Gastrocnemius medialis (tissue), 4 donors: ENCODE results near the gene MRPL10. TPM values are rescaled to one million over a fixed set of nuclear protein-coding genes. Genes with fewer than 3 reads are reported as not detected.

Source experiments
- ATAC-seq, 2 donors: fragments of 150-250 bp; one replicate each; pipeline ENCODE4 v1.9.1; 2016
- DNase-seq, 2 donors: peaks; one replicate each; pipeline ENCODE4 v3.0.0-alpha.2; 2019
- H3K27ac ChIP-seq, 4 donors: fragments of 200-600 bp; sonication (generic); 1 replicate in 1 of 4; 2 replicates in 3 of 4; pipeline ENCODE4 v1.5.1; 2016 to 2018; ENCODE audit warnings: mild to moderate bottlenecking in 2 of 4, moderate library complexity in 1 of 4
- H3K27me3 ChIP-seq, 3 donors: fragments of 200-600 bp; sonication (generic) in 2 of 3; 1 replicate in 1 of 3; 2 replicates in 2 of 3; pipeline versions ENCODE4 v1.5.1 to v1.6.0; 2016 to 2019; ENCODE audit warnings: mild to moderate bottlenecking in 1 of 3, moderate library complexity in 1 of 3
- H3K36me3 ChIP-seq, 2 donors: fragments of 200-600 bp; sonication (generic) in 1 of 2; one replicate each; pipeline ENCODE4 v1.5.1; 2017 to 2018
- H3K4me1 ChIP-seq, 2 donors: fragments of 200-600 bp; sonication (generic) in 1 of 2; one replicate each; pipeline ENCODE4 v1.5.1; 2016 to 2017; ENCODE audit warnings: mild to moderate bottlenecking in 2 of 2
- H3K4me3 ChIP-seq, 4 donors: fragments of 200-600 bp; sonication (generic) in 3 of 4; 1 replicate in 1 of 4; 2 replicates in 3 of 4; pipeline ENCODE4 v1.5.1; 2016 to 2019; ENCODE audit warnings: mild to moderate bottlenecking in 2 of 4
- H3K9me3 ChIP-seq, 3 donors: fragments of 200-600 bp; sonication (generic) in 2 of 3; 1 replicate in 1 of 3; 2 replicates in 2 of 3; pipeline ENCODE4 v1.5.1; 2016 to 2019
- CTCF ChIP-seq, 5 experiments: fragments of 450-650 bp in 3 of 5; fragments of 200-600 bp in 2 of 5; sonication (generic) in 2 of 5; IDR thresholded peaks in 4 of 5; conservative IDR thresholded peaks in 1 of 5; 1 replicate in 4 of 5; 2 replicates in 1 of 5; pipeline ENCODE4 v1.5.1; 2016 to 2019; ENCODE audit warnings: antibody characterized with exemption in 5 of 5, mild to moderate bottlenecking in 3 of 5, moderate library complexity in 3 of 5
- POLR2A ChIP-seq, 2 donors: fragments of 450-650 bp; IDR thresholded peaks; one replicate each; pipeline ENCODE4 v1.6.1; 2017; ENCODE audit warnings: antibody characterized with exemption in 2 of 2, mild to moderate bottlenecking in 2 of 2, moderate library complexity in 2 of 2
- in situ Hi-C, 4 donors: fragments of 200-750 bp; cut with MboI; loops; one replicate each; pipeline versions ENCODE4 v1.15.0 to v1.8.0; 2017; ENCODE audit warnings: low sequenced_read_pairs in 4 of 4
- intact Hi-C: fragments of 100-400 bp; cut with DNase I; formaldehyde crosslinking; loops from one replicate; pipeline ENCODE4 v1.15.1; 2023; ENCODE audit warnings: low total_unique reads
- total RNA-seq, 4 donors: library from RNA; depleted of rRNA; stranded (reverse); fragments of >200 nt; gene quantifications; one replicate each; pipeline versions ENCODE4 v1.1.0 to v1.2.3, GENCODE V29; 2016

MRPL10 gene
- total RNA-seq, 4 donors from 2014 or later: 38.6 to 76.5 (median 49.6) TPM

GRCh38 chr17:47831934-47832327 is 590 bp upstream of the MRPL10 start:
- TF ChIP-seq CTCF (IDR thresholded peaks at IDR 0.05 in 4 of 5, conservative IDR thresholded peaks at IDR 0.05 in 1 of 5) (no peak), POLR2A (IDR thresholded peaks at IDR 0.05) (no peak)
- H3K27ac ChIP-seq: peak overlapping the region; percentile 73 to 79 (median 76)
- peaks cover 15 to 22% of the 10 kb centered on the region in 2 donors for H3K4me1 ChIP-seq
- peak overlapping the region; percentile 77 to 92 (median 80) for H3K4me3 ChIP-seq
- ATAC-seq: no peak
- H3K27me3 ChIP-seq: no peaks in the 10 kb centered on the region
- DNase-seq: no peak
- no peaks in the 10 kb centered on the region for H3K9me3 ChIP-seq
- intact Hi-C loops: loop anchor here (1.0 to 2.0 kb wide), 3 partner anchors 63 to 214 kb away; partner anchors contain the start of gene CDK5RAP3
- in situ Hi-C loops: loop anchor here in 1 of 4 donors (25.0 kb wide), 1 partner anchor 305 kb away; no protein-coding TSS in a partner anchor
- H3K36me3 ChIP-seq: peaks cover 0 to 21% of the 10 kb centered on the region in 2 donors

- intact Hi-C loops (loop anchor here (1.0 to 2.0 kb wide), 3 partner anchors 64 to 216 kb away; partner anchors contain the start of gene CDK5RAP3), in situ Hi-C loops (loop anchor here in 1 of 4 donors (25.0 kb wide), 1 partner anchor 307 kb away; no protein-coding TSS in a partner anchor)
- Histone ChIP-seq H3K27me3 (no peaks in the 10 kb centered on the region), H3K4me3 (peak overlapping the region; percentile 77 to 92 (median 80)), H3K9me3 (no peaks in the 10 kb centered on the region), H3K4me1 (peaks cover 15 to 22% of the 10 kb centered on the region in 2 donors), H3K36me3 (peaks cover 0 to 34% of the 10 kb centered on the region in 2 donors), H3K27ac (peak overlapping the region; percentile 73 to 79 (median 76))
- DNase-seq (no peak), ATAC-seq (no peak)
- no peak for TF ChIP-seq CTCF (IDR thresholded peaks at IDR 0.05 in 4 of 5, conservative IDR thresholded peaks at IDR 0.05 in 1 of 5)
- no peak for TF ChIP-seq POLR2A (IDR thresholded peaks at IDR 0.05)
Observed at GRCh38 chr17:47830396-47831002, 842 bp downstream of the MRPL10 start.

GRCh38 chr17:47829870-47830269 is 1.5 kb downstream of the MRPL10 start:
- intact Hi-C loops: loop anchor here (2.0 kb wide), 2 partner anchors 65 to 141 kb away; partner anchors contain the start of gene CDK5RAP3
- Histone ChIP-seq H3K4me1 (peaks cover 15 to 22% of the 10 kb centered on the region in 2 donors), H3K27ac (peak overlapping the region in 1 of 4 donors; percentile 73), H3K27me3 (no peaks in the 10 kb centered on the region), H3K36me3 (peaks cover 0 to 40% of the 10 kb centered on the region in 2 donors), H3K9me3 (no peaks in the 10 kb centered on the region), H3K4me3 (no peak overlapping the region)
- no peak for ATAC-seq
- TF ChIP-seq CTCF (IDR thresholded peaks at IDR 0.05 in 4 of 5, conservative IDR thresholded peaks at IDR 0.05 in 1 of 5) (no peak), POLR2A (IDR thresholded peaks at IDR 0.05) (no peak)
- no peak for DNase-seq
- in situ Hi-C loops: loop anchor here in 1 of 4 donors (25.0 kb wide), 1 partner anchor 307 kb away; no protein-coding TSS in a partner anchor

GRCh38 chr17:47823519-47823918 is 7.8 kb downstream of the MRPL10 start:
- H3K27ac ChIP-seq: no peak overlapping the region
- no peaks in the 10 kb centered on the region for H3K9me3 ChIP-seq
- in situ Hi-C loops: no loop called here
- H3K4me3 ChIP-seq: no peak overlapping the region
- TF ChIP-seq POLR2A (IDR thresholded peaks at IDR 0.05): no peak
- no peak for TF ChIP-seq CTCF (IDR thresholded peaks at IDR 0.05 in 4 of 5, conservative IDR thresholded peaks at IDR 0.05 in 1 of 5)
- ATAC-seq: no peak
- H3K36me3 ChIP-seq: peaks cover 0 to 54% of the 10 kb centered on the region in 2 donors
- H3K4me1 ChIP-seq: peaks cover 21 to 28% of the 10 kb centered on the region in 2 donors
- intact Hi-C loops: no loop called here
- no peaks in the 10 kb centered on the region for H3K27me3 ChIP-seq
- DNase-seq: no peak
